SK-N-SH (cell line): ENCODE results near the gene ELMO1. TPM values are rescaled to one million over a fixed set of nuclear protein-coding genes. Genes with fewer than 3 reads are reported as not detected.

ENCODE experiments used
- CTCF ChIA-PET: fragments of 300-600, 350-600 bp; formaldehyde crosslinking; extraction: SDS; loops from one replicate; lab custom pipeline; 2021; lab: Yijun Ruan, JAX
- POLR2A ChIA-PET: fragments of 350-600 bp; sonication (Branson Sonifier 250); formaldehyde crosslinking; extraction: SDS; loops from one replicate; lab custom pipeline; 2020; ENCODE audit warnings: antibody characterized with exemption, inconsistent platforms; lab: Yijun Ruan, JAX
- DNase-seq: peaks from one replicate; pipeline ENCODE4 v3.0.0; 2012
- H2AFZ ChIP-seq: fragments of 200-600 bp; sonication (generic); 2 replicates; pipeline ENCODE4 v1.8.1; 2016; ENCODE audit warnings: antibody characterized with exemption, mild to moderate bottlenecking, low read depth
- H3F3A ChIP-seq: fragments of 200-600 bp; sonication (generic); replicated peaks from 2 replicates; pipeline ENCODE3; 2016; ENCODE audit warnings: antibody characterized with exemption, mild to moderate bottlenecking; ENCODE audit not compliant: insufficient read depth
- H3K27ac ChIP-seq, 2 experiments: fragments of 200-500 bp in 1 of 2; fragments of 200-600 bp in 1 of 2; sonication (Bioruptor generic) in 1 of 2; sonication (generic), shearing (Covaris generic) in 1 of 2; 2 replicates each; pipeline versions ENCODE4 v1.5.1 to v1.6.1; 2014 to 2016; ENCODE audit warnings: low read depth in 2 of 2, inconsistent platforms in 1 of 2, low read length in 1 of 2, mild to moderate bottlenecking in 1 of 2, mixed read lengths in 1 of 2
- H3K27me3 ChIP-seq: fragments of 200-600 bp; sonication (generic), shearing (Covaris generic); 2 replicates; pipeline ENCODE4 v1.6.1; 2016; ENCODE audit warnings: mixed run types; ENCODE audit not compliant: insufficient read depth
- H3K36me3 ChIP-seq, 2 experiments: fragments of 200-500 bp in 1 of 2; fragments of 200-600 bp in 1 of 2; sonication (Bioruptor generic) in 1 of 2; sonication (generic) in 1 of 2; replicated peaks in 1 of 2; 2 replicates each; pipeline versions ENCODE3 to v1.5.1; 2014 to 2016; ENCODE audit warnings: low read length in 1 of 2, mild to moderate bottlenecking in 1 of 2; ENCODE audit not compliant: insufficient read depth in 2 of 2, control insufficient read depth in 1 of 2
- H3K4me1 ChIP-seq, 2 experiments: fragments of 200-500 bp in 1 of 2; fragments of 200-600 bp in 1 of 2; sonication (Bioruptor generic) in 1 of 2; sonication (generic), shearing (Covaris generic) in 1 of 2; 2 replicates each; pipeline versions ENCODE4 v1.5.1 to v1.6.1; 2014 to 2016; ENCODE audit warnings: low read depth in 1 of 2, low read length in 1 of 2, mixed run types in 1 of 2; ENCODE audit not compliant: insufficient read depth in 2 of 2, control insufficient read depth in 1 of 2
- H3K4me2 ChIP-seq: fragments of 200-600 bp; sonication (generic), shearing (Covaris generic); 2 replicates; pipeline ENCODE4 v1.6.1; 2017; ENCODE audit warnings: mixed run types
- H3K4me3 ChIP-seq, 2 experiments: fragments of 200-500 bp in 1 of 2; fragments of 200-600 bp in 1 of 2; sonication (Bioruptor generic) in 1 of 2; sonication (generic), shearing (Covaris generic) in 1 of 2; 2 replicates each; pipeline versions ENCODE4 v1.5.1 to v1.8.1; 2014 to 2016; ENCODE audit warnings: low read depth in 2 of 2, inconsistent platforms in 1 of 2, low read length in 1 of 2, mild to moderate bottlenecking in 1 of 2, mixed read lengths in 1 of 2, moderate library complexity in 1 of 2
- H3K79me2 ChIP-seq: fragments of 200-600 bp; sonication (generic); 2 replicates; pipeline ENCODE4 v1.8.1; 2017; ENCODE audit warnings: mild to moderate bottlenecking; ENCODE audit not compliant: insufficient read depth
- H3K9ac ChIP-seq: fragments of 200-600 bp; sonication (generic); 2 replicates; pipeline ENCODE4 v1.6.1; 2017; ENCODE audit warnings: mixed run types
- H3K9me2 ChIP-seq: fragments of 200-600 bp; sonication (generic); 2 replicates; pipeline ENCODE4 v1.6.1; 2017; ENCODE audit warnings: mixed run types
- H3K9me3 ChIP-seq: fragments of 200-600 bp; sonication (generic); 2 replicates; pipeline ENCODE4 v1.6.1; 2017; ENCODE audit warnings: mixed run types, mild to moderate bottlenecking, moderate library complexity
- H4K20me1 ChIP-seq: fragments of 200-600 bp; sonication (generic); 2 replicates; pipeline ENCODE4 v1.6.1; 2017; ENCODE audit warnings: mild to moderate bottlenecking, mixed run types; ENCODE audit not compliant: insufficient read depth
- CHD2 ChIP-seq: fragments of 150-350 bp; IDR thresholded peaks from 2 replicates; pipeline ENCODE4 v1.6.1; 2018; ENCODE audit warnings: low read length; ENCODE audit not compliant: partially characterized antibody
- CTCF ChIP-seq: fragments of 200-600 bp; sonication (generic); IDR thresholded peaks from 2 replicates; pipeline ENCODE4 v1.6.1; 2017; ENCODE audit warnings: antibody characterized with exemption, mild to moderate bottlenecking, moderate library complexity
- EP300 ChIP-seq, 2 experiments: IDR thresholded peaks; 2 replicates each; pipeline versions ENCODE4 v1.4.0 to v1.6.1; 2012; ENCODE audit warnings: borderline replicate concordance in 1 of 2, low read depth in 1 of 2, low read length in 1 of 2
- FOXM1 ChIP-seq: IDR thresholded peaks from 2 replicates; pipeline ENCODE4 v1.4.0; 2012; ENCODE audit warnings: low read depth, mild to moderate bottlenecking
- GATA2 ChIP-seq: sonication (generic); formaldehyde crosslinking; IDR thresholded peaks from 2 replicates; pipeline ENCODE4 v1.5.0; 2020; ENCODE audit warnings: mild to moderate bottlenecking, missing genetic modification reagents
- IRF3 ChIP-seq: fragments of 150-350 bp; IDR thresholded peaks from 2 replicates; pipeline ENCODE4 v1.6.1; 2016; ENCODE audit warnings: mild to moderate bottlenecking, low read depth, low read length
- JUND ChIP-seq: IDR thresholded peaks from 2 replicates; pipeline ENCODE4 v1.4.0; 2012
- NFIC ChIP-seq: IDR thresholded peaks from 2 replicates; pipeline ENCODE4 v1.4.0; 2012; ENCODE audit warnings: borderline replicate concordance
- POLR2AphosphoS5 ChIP-seq: IDR thresholded peaks from 2 replicates; pipeline ENCODE4 v1.6.1; 2012; ENCODE audit warnings: low read depth, low read length
- RFX5 ChIP-seq: IDR thresholded peaks from 2 replicates; pipeline ENCODE4 v1.6.1; 2012; ENCODE audit warnings: mild to moderate bottlenecking, improper control_type of control experiment, low read length
- SIN3A ChIP-seq: IDR thresholded peaks from 2 replicates; pipeline ENCODE4 v1.6.1; 2012; ENCODE audit warnings: low read depth, mild to moderate bottlenecking, low read length, moderate library complexity, borderline replicate concordance
- SMC3 ChIP-seq: IDR thresholded peaks from 2 replicates; pipeline ENCODE4 v1.6.1; 2012; ENCODE audit warnings: low read depth, low read length, improper control_type of control experiment
- TAF1 ChIP-seq: IDR thresholded peaks from 2 replicates; pipeline ENCODE4 v1.6.1; 2012; ENCODE audit warnings: low read depth, mild to moderate bottlenecking, low read length, moderate library complexity, borderline replicate concordance
- TCF12 ChIP-seq: IDR thresholded peaks from 2 replicates; pipeline ENCODE4 v1.4.0; 2012
- WGBS: methylation state at CpG from one replicate; pipeline ENCODE4 v1.1.6; 2017; ENCODE audit warnings: low lambda C conversion rate; 5-methylcytosine and 5-hydroxymethylcytosine counted together
- polyA plus RNA-seq, 3 experiments: library from polyadenylated mRNA; depleted of rRNA; stranded (reverse); fragments of >200 nt; gene quantifications; 2 replicates each; pipeline ENCODE4 v1.2.3, GENCODE V29; 2012
- TF ChIP-seq, protein P1 (sequence below): IDR thresholded peaks from 2 replicates; pipeline ENCODE4; 2012

ELMO1 gene
- polyA plus RNA-seq, 1 of the 3 experiments (the other 2 are of a cell fraction) = 0.64 TPM

- CTCF ChIA-PET = interaction anchor here (2.0 kb wide), 1 partner anchor 21 kb away, joined by 8 read pairs; no protein-coding TSS in a partner anchor
- Histone ChIP-seq H3K4me1 (peaks cover 0 to 32% of the 10 kb centered on the region in 2 experiments; a peak in 1 of 4 replicates), H3K4me2 (no peak overlapping the region), H3K36me3 (no peaks in the 10 kb centered on the region), H3K4me3 (no peak overlapping the region; a peak in 1 of 4 replicates), H3K9me3 (no peaks in the 10 kb centered on the region), H3F3A (no peaks in the 10 kb centered on the region), H4K20me1 (no peaks in the 10 kb centered on the region), H3K27ac (peak overlapping the region in 1 of 2 experiments; percentile 66; a peak in 1 of 4 replicates), H3K9ac (no peak overlapping the region), H3K79me2 (no peaks in the 10 kb centered on the region), H3K27me3 (no peaks in the 10 kb centered on the region), H3K9me2 (no peaks in the 10 kb centered on the region), H2AFZ (no peak overlapping the region)
- 54% methylated on average over 2 of the region's 2 CpGs for WGBS
- TF ChIP-seq RFX5 = no peak
- no peak for TF ChIP-seq TAF1
- TF ChIP-seq CTCF = no peak
- no peak for TF ChIP-seq NFIC
- no peak for TF ChIP-seq SMC3
- TF ChIP-seq JUND = no peak
- no peak for TF ChIP-seq IRF3
- TF ChIP-seq FOXM1 = no peak
- no peak for TF ChIP-seq GATA2
- TF ChIP-seq SIN3A = no peak
- TF ChIP-seq, protein P1, sequence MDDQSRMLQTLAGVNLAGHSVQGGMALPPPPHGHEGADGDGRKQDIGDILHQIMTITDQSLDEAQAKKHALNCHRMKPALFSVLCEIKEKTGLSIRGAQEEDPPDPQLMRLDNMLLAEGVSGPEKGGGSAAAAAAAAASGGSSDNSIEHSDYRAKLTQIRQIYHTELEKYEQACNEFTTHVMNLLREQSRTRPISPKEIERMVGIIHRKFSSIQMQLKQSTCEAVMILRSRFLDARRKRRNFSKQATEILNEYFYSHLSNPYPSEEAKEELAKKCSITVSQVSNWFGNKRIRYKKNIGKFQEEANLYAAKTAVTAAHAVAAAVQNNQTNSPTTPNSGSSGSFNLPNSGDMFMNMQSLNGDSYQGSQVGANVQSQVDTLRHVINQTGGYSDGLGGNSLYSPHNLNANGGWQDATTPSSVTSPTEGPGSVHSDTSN = no peak
- TF ChIP-seq POLR2AphosphoS5 = no peak
- no peak for TF ChIP-seq TCF12
- no peak for TF ChIP-seq CHD2
- no peak for TF ChIP-seq EP300 (IDR thresholded peaks at IDR 0.05; ENCODE audit: borderline replicate concordance in 1 of 2, low read depth in 1 of 2, low read length in 1 of 2)
- POLR2A ChIA-PET = no interaction called here
- DNase-seq = no peak
These were observed 502.3 kb downstream of the ELMO1 start for GRCh38 chr7:36946401-36946739.
